Stimulated activated naive CD4-positive, alpha-beta T cell treated with Interleukin-2 at 50 U/mL for 16 hours (primary cell): ENCODE data around the gene RBM44.
"Not testable (repeated sequence)": the region's sequence is repeated elsewhere in the genome, so short reads cannot be mapped to it uniquely, and the experiment has no call there.

Source experiments
- DNase-seq: peaks from one replicate; lab custom pipeline; 2025; lab: John Stamatoyannopoulos, UW

The RBM44 gene

DNA sequence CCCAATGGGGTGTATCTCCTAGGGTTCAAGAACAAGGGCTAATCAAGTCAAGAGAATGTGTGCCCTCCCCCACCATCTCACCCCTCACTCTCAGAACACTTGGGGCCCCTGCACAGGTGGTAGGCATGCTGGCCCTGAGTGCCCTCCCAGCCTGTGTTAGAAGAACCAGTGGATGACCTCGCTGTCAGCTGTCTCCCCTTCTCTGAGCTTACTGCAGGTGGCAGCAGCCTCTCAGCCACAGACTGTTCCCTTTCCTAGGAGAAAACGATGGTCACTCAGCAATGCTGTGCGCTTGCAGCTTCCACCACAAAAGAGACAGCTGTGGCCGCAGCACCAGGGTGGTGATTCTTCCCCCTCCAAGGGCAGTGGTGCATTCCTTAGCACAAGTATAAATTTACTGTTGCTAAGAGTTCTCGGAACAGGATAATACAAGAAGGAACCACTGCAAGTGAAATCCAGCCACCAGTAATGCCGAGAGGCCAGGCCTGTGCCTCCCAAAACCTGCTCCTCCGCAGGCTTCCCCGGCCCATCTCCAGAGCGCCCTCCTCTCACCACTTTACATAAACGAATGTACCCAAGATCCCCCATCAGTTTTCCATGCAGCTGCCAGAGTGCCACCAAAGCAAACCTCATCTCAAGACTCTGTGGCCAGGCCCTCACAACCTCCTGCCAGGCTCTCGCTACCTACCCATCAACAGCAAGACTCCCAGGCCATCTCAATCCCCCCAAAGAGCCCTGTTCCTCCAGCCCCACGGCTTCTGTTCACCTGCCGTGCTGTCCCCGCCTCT is 59.9 kb downstream of the RBM44 start:
- DNase-seq: peak; percentile 6

DNA sequence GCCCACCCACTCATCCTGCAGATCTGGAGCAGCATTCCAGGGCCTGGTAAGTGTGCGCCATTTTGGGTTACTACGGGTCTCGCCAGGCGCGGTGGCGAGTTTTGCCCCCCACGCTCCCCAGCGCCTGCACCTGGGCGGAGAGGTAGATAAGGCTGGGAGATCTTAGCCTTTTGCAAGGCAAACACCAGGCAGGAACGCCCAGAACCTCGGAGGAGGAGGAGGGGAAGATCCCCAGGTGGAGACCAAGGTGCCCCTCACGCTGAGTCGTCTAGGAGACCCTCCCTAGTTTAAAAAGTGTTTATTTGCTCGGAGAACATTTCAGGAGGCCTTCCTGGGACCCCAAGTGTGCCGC is 60.5 kb downstream of the RBM44 start:
- DNase-seq: no peak

DNA sequence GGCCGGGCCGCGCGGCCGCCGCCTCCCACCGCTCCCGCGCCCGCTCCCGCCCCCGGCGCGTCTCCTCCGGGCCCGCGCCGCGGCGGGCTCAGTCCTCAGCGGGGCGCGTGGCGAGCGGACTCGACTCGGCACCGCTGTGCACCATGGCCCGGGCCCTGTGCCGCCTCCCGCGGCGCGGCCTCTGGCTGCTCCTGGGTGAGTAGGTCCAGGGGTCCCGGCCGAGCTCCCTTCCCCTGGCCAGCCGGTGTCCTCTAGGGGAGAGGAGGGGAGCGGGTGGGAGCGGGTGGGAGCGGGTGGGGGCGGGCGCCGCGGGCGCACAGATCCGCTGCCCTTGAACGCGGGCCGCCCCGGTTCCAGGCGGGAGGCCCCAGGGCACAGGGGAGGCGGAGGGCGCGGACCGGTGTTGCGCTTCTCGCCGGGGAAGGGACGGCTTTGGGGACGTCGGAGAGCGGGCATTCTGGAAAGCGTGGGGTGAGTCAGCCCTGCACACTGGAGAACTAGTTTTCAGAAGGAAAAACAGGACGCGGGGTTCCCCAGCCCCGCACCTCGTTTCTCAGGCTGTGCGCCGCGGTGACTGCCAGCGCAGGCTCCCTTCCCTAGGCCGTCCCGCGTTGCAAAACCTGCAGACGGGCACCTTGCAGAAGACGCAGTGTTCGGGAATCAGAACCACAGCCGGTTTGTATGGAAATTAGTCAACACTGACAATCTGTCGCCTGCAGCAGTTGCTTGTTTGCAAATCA is 61.1 kb downstream of the RBM44 start, which contains the start of gene RAMP1:
Gene RAMP1, plus strand, starts transcription at position 91 of the 740 bp plus-strand sequence. Its CDS starts 53 bp downstream, at position 144.
- no peak for DNase-seq

DNA sequence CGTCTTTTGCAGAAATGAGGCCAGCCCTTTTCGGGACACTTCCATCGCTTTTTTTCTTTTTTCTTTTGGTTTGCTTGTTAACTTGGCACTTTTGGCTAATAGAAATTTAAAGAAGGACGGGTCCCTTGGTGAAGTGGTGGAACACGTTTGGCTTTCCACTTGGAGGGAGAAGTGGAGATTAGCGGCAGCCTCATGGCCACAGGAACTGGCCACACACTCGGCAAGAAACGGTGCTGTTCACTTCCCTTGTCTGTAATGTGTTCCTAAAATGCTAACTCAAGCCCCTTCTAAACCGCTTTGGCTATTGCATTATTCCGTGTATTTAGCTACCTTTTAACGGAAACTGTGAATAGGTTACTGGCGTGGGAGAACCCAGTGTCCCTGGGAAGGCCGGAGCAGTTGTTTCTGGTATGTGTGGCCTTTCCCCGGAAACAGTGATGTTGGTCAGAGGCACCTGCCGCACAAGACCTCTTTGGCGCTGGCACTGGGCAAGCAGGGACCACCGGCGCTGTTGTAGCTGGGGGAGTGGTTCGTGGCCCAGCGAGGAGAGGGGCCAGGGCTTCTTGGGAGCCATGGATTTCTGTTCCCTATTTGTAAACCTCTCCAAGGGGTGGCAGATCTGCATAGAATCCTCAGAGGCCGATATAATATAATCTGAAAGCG is 61.8 kb downstream of the RBM44 start:
- no peak for DNase-seq

DNA sequence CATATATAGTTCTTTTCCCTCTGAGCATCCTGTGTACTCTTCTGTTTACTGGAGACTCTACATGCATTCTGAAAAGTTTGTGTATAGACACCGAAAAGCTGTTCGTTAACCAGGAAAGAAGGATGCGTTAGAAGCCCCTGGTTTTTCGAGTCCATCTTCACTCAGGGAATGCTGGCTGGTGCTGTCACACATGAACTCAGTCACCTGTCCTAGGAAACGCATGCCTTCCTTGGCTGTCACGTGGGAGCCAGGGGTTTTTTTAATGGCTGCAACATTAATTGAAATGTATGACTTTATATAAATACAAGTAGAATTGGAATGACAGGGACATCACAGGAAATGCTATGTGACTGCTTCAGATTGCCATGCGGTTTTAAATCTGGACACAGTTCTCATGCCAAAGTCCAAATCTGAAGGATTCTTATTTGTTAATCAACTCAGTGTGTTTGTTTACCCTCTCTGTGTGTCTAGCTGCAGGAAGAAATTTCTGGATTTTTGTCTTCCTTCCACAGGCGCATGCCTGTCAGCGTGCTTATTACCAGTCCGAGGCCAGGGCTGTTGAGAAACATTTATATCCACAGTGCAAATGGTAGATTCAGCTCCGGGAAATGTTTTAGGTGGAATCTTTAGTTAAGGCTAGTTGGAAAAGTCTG is 63.4 kb downstream of the RBM44 start:
- DNase-seq: no peak

DNA sequence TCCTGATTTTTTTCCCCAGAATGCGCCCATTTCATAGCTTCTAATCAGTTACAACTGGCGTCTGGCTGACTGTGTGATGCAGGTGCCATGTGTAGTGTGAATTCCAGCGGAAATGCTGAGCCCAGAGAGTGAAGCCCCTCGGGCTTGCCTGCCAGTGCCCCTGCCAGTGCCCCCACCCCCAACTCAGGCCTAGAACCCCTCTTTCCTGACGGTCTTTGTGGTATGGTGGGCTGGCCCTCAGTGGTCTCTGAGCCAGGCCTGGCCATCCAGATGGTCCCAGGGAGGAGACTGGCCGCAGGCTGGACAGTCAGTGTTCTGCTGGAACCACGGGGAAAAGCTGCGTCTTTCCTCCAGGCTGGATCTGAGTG is 63.9 kb downstream of the RBM44 start:
- no peak for DNase-seq

DNA sequence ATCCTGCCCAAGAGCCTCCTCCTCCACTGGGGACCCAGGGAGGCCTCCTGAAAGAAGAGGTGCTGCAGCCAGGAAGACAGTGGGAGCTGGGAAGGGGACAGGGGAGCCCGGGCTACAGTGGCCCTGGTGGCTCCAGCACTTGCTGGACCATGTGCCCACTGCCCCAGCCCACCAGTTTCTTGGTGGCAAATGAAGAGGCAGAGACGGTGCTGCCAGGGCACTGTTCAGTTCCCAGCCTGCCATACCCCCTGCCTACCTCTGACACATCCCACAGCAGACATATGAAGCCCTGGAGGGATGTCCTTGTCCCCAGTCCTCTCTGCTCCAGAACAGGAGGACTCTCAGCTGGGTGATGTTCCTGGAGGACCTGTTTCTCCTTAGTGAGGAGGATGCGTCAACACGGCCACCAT is 64.5 kb downstream of the RBM44 start:
- DNase-seq: no peak

DNA sequence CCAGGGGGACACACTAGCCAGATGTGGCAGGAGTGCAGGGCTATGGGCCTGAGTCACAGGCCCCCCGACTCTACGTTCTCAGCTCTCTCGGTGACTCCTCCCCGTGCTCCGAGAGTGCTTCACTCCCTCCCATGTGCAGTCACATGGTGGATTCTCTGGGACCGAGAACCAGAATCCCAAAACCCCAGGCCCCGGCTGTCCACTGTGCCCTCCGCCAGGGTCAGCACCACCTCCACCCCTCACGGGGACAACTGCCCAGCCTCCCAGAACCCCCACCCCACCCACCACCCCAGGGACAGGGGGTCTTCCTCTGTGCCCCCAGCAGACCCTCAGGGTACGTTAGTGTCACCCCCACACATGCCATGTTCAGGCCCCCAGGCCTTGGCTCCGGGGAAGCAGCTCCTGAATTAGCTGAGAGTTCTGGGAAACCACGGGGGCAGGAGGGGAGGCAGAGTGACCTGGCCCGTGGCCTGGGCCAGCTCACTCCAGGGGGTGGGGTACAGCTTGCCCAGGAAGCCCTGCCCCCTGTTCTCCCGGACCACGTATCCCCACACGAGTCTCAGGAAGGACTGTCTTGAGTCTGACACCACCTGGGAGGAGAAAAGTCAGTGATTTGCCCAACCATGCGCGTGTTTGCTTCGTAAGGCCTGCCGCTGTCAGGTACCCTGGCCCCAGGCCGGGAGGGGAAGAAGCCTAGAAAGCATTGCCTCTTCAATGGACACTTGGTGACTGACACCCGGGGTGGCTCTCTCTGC is 65.3 kb downstream of the RBM44 start:
- DNase-seq: no peak

DNA sequence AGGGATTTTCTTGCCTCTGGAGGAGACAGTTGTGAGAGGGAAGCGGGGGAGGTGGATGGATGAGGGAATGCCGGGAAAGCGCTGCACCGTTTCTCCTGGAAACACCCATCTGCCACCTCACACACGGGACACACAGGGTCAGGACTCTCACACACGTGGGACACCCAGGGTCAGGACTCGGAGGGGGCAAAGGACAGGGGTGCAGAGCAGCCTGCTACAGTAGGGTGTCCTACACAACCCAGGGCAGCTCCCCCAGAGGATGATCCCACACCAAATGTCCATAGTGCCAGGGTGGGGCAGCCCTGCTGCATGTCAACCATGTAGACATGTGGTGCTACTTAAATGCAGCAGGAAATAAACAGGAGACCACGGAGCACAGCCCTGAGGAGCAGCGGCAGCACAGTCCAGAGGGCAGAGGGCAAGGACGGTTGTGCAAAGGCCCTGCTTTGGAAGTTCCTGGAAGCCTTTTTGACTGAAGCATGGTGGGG is 65.9 kb downstream of the RBM44 start:
- no peak for DNase-seq

DNA sequence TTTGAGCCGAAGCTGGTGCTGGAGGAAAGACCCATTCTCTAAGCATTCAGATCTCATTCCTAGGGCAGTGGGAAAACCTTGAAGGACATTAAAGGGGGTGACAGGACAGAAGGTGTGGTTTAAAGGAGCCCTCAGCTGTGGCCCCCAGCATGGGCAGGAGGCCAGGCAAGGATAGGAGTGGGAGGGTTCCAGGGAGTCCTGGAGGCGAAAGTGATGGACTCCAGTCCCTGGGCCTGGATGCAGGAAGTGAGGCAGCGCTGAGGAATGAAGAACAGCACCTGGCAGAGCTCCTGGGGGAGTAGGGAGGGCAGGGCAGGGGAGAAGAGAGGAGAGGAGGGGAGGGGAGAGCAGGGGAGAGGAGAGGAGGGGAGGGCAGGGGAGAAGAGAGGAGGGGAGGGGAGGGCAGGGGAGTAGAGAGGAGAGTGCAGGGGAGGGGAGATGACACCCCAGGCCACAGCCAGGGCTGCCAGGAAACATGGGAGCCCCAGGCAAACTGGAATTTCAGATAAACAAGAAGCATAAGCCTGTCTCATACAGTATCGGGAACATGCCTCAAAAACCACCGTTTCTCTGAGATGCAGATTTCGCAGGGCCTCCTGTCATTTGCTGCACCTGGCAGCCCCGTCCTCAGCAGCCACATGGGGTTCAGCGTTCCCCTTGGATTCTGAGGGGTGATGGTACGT is 66.5 kb downstream of the RBM44 start:
- DNase-seq: no peak

DNA sequence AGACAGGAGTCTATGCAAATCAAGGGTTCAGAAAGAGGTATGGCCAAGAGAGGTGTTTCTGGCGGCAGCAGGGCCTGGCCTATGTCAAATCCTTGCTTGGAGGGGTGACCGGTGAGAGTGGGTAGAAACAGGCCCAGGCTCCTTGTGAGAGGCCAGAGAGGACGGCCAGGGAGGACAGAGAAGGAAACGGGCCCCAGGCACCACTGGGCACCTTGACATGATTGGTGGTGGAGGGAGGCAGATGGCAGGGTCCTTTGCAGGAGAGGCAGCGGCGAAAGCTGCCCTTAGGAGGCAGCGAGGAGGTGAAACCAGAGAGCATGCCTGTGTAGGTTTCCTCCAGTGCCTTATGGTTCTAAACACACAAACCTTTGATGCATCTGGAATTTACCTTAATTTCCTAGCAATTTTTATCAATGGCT is 67.1 kb downstream of the RBM44 start:
- no peak for DNase-seq

DNA sequence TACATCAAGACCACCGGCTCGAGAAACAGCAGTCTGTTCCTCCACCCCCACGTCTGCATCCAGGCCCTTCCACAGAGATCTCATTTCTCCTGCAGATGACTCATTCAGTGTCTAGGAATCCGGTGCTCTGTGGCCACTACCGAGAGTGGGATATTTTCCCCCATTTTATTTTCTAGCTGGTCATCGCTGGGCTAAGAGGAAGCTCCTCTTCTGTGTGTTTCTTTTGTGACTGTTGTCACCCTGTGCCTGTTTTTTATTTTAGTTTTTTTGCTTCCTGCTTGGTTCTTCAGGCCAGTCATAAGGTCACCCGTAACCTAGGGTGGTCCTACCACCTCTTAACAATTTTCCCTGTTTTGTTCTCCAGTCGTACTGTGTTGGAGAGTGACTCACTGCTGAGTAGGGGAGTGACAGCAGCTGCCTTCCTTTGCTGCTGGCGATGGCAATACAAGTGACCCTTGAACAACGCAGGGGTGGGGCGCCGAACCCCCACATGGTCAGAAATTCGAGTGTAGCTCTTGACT is 67.6 kb downstream of the RBM44 start:
- no peak for DNase-seq

DNA sequence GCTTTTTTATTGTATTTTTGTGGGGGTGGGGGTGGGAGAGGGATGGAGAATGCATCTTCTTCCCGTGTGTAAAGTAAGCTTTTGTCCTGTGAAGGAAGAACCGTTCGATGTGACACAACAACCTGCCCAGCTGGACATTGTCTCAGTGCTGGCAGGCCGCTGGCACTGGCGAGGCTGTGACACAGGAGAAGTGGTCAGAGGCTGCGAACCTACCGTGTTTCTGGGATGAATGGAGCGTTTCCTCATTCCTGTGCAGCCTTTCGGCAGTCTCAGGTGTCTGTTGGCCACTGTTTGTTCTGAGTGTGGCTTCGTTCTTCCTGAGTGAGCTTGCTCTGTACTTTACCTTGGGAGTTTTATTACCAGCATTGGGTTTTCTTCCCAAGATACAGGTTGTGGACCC is 68.9 kb downstream of the RBM44 start:
- DNase-seq: no peak

DNA sequence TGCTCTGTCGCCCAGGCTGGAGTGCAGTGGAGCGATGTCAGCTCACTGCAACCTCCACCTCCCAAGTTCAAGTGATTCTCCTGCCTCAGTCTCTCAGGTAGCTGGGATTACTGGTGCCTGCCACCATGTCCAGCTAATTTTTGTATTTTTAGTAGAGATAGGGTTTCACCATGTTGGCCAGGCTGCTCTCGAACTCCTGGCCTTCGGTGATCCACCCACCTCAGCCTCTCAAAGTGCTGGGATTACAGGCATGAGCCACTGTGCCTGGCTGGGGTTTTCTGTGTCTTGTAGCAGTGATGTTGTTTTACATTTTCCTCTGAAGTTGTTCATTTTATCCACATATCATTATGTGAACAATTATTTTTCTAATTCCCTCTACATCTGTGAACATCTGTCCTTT is 69.5 kb downstream of the RBM44 start:
- not testable (repeated sequence) for DNase-seq

DNA sequence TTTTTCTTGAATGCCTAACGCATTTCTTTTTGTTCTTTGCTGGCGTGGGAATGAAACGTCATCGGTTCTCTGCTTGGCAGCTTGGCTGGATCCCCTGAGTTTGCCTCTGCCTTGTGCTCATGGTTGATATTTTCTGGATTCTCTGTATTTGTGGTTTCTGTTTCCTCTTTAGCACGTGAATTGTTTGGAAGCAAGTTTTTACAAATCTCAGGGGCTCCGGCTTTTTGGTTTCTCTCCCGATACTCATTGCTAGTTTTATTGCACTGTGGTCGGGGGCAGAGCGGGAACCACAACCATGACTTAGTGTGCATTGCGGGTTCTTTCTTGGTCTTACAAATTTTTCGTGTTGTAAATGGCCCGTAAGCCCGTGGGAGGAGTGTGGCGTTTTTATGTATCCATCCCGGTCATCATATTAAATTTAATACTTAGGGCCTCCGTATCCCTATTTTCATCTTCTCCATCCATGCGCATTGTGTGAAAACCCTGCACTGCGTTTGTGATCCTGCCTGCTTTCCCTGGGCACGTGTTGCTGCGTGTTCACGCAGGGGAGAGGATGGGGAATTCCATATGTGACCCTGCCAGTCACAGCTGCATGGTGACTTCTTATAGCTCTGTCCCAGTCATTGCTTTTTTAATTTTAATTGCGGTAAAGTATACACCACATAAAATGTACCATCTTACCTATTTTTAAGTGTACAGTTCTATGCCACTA is 70.2 kb downstream of the RBM44 start:
- no peak for DNase-seq

DNA sequence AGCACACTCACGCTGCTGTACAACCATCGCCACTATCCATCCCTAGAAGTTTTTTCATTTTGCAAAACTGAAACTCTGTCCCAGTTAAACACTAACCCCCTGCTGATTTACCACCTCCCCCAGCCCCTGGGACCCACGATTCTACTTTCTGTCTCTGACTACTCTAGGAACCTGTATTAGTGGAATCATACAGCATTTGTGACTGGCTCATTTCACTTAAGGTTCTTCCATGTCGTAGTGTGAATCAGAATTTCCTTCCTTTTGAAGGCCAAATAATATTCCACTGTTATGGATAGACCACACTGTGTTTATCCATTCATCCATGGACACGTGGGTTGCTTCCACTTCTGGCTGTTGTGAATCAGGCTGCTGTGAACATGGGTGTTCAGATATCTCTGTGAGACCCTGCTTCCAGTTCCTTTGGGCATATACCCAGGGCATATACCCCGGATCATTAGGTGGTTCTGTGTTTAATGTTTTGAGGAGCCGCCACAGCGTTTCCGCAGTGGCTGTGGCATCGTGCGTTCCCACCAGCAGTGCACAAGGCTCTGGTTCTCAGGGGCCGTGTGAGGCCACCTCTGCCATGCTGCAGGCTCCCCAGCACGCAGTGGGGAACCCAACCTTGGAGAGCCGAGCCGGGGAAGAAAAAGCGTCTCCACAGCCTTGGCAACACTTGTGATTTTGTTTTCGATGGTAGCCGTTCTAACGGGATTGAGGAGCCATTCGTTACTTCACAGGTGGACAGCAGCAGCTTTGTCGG is 70.9 kb downstream of the RBM44 start:
- DNase-seq: no peak

DNA sequence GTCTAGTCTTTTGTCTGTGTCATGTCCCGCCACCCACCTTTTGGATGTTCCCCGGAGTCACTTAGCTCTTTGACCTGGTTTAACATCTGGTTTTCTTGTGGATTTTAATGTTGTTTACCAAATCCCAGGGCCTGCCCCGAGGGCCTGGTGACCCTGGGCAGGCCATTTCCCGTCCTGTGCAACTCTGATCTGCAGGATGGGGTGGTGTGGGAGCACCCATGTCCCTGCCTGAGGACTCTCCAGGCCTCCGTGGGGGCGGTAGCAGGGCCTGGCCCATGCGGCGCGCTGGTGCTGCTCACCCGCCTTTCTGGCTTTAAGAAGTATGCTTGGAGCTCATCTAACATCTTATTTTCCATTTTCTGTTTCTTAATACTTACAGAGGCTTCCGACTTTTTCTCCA is 71.5 kb downstream of the RBM44 start:
- DNase-seq: no peak

DNA sequence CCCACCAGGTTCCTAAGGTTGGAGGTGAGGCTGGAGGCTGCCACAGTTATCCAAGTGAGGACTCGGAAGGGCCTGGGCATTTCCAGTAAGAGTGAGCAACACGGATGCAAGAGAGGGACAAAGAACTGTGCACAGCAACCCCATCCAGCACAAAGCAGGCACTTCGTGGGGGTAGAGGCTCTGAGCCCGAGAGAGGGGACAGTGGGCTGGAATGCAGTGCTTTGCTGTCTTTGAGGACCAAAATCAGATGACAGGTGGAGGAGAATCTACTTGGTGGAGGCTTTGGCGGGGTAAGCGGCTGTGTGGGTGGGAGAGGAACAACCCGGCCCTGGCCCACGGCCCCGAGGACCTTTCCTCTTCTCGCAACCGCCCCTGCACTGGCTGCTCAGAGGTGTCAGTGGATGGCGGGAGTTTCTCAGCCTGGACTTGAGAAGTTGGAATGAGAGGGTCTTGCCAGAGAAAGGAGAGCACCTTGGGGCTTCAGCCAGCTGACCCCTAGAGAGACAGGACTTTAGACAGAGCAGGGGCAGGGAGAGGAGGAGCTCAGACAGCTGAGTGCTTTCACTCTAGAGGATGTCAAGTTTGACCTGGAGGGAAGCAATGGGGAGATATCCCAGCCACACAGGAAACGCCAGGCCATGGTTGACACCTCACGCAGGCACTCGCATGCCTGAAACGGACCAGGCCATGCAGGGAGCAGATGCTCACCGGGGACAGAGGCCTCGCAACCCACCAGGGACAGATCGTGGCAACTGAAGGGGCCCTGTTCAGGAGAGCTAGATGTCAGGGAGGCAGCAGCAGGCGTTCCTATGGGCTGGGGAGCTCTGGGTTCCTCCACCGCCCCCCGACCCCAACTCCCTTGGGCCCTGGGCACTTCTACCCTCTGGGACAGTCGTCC is 72.4 kb downstream of the RBM44 start:
- no peak for DNase-seq
